Transverse colon (tissue), 3 donors: Measurements from ENCODE around the gene TRAK1.

Source experiments
- CTCF ChIP-seq, 5 experiments: fragments of 200-600 bp in 3 of 5; fragments of 450-650 bp in 2 of 5; sonication (generic) in 3 of 5; IDR thresholded peaks; 1 replicate in 2 of 5; 2 replicates in 3 of 5; pipeline ENCODE4 v1.5.1; 2016 to 2017; ENCODE audit warnings: antibody characterized with exemption in 5 of 5, inconsistent platforms in 3 of 5, mild to moderate bottlenecking in 2 of 5, moderate library complexity in 1 of 5
- EP300 ChIP-seq: sonication (generic); formaldehyde crosslinking; IDR thresholded peaks from one replicate; pipeline ENCODE4 v1.6.1; 2017; ENCODE audit warnings: antibody characterized with exemption, low read depth
- POLR2A ChIP-seq: fragments of 450-650 bp; IDR thresholded peaks from one replicate; pipeline ENCODE4 v1.6.1; 2016; ENCODE audit warnings: antibody characterized with exemption, mild to moderate bottlenecking, moderate library complexity

GRCh38 chr3:42166662-42167300, 75.6 kb downstream of the TRAK1 start:
- TF ChIP-seq CTCF (IDR thresholded peaks at IDR 0.05) (no peak), POLR2A (no peak), EP300 (no peak)
